HCT116 (cell line): Measurements from ENCODE around the gene PTPRC. TPM values are rescaled to one million over a fixed set of nuclear protein-coding genes. Genes with fewer than 3 reads are reported as not detected.

Source experiments
- ATAC-seq: fragments of 200-7000 bp; cut with Tn5 transposase; 2 replicates; pipeline ENCODE4 v1.9.1; 2020; ENCODE audit warnings: mild to moderate bottlenecking, moderate library complexity
- BruUV-seq: library from RNA; stranded (reverse); fragments of 400-500 nt; replicated peaks from 2 replicates; lab custom pipeline; 2021; lab: Mats Ljungman, UMichigan
- CTCF ChIA-PET: fragments of 300-600 bp; sonication (Branson Sonifier 250); formaldehyde crosslinking; loops from one replicate; lab custom pipeline; 2021; ENCODE audit warnings: antibody characterized with exemption; lab: Charles Lee
- POLR2A ChIA-PET: fragments of 300-600, 350-600 bp; sonication (Branson Sonifier 250); formaldehyde crosslinking; loops from one replicate; lab custom pipeline; 2021; ENCODE audit warnings: antibody characterized with exemption; lab: Charles Lee
- RAD21 ChIA-PET, 2 experiments: fragments of 300-600 bp; sonication (Branson Sonifier 250); formaldehyde crosslinking; loops; one replicate each; lab custom pipeline; 2023; ENCODE audit warnings: low total read pairs in 2 of 2; ENCODE audit not compliant: uncharacterized antibody in 2 of 2, unreplicated experiment in 2 of 2, low non-redundant PET in 1 of 2; lab: Charles Lee
- DNase-seq: peaks from one replicate; pipeline ENCODE4 v3.0.0-alpha.2; 2010; ENCODE audit warnings: low read depth, low spot score
- H2AFZ ChIP-seq: fragments of 200-600 bp; shearing (Covaris generic), sonication (generic); 2 replicates; pipeline ENCODE4 v1.6.1; 2017; ENCODE audit warnings: low read depth, mixed run types, mixed read lengths, antibody characterized with exemption, low read length; ENCODE audit not compliant: poor library complexity, severe bottlenecking
- H3K27ac ChIP-seq: 2 replicates; pipeline ENCODE4 v1.5.1; 2012; ENCODE audit warnings: low read depth, low read length
- H3K27me3 ChIP-seq: fragments of 200-600 bp; sonication (generic); 2 replicates; pipeline ENCODE4 v1.6.1; 2016; ENCODE audit warnings: mixed run types, low read length, mixed read lengths; ENCODE audit not compliant: insufficient read depth
- H3K36me3 ChIP-seq, 2 experiments: fragments of 200-500 bp in 1 of 2; fragments of 200-600 bp in 1 of 2; sonication (Bioruptor generic) in 1 of 2; sonication (generic) in 1 of 2; 2 replicates each; pipeline versions ENCODE4 v1.5.1 to v1.6.1; 2014 to 2016; ENCODE audit warnings: low read length in 2 of 2, inconsistent platforms in 1 of 2, mixed read lengths in 1 of 2, mixed run types in 1 of 2; ENCODE audit not compliant: insufficient read depth in 2 of 2, control insufficient read depth in 1 of 2
- H3K4me1 ChIP-seq, 2 experiments: fragments of 200-600 bp in 1 of 2; sonication (generic) in 1 of 2; 2 replicates each; pipeline versions ENCODE4 v1.5.1 to v1.6.1; 2012 to 2017; ENCODE audit warnings: low read length in 2 of 2, inconsistent platforms in 1 of 2, mild to moderate bottlenecking in 1 of 2, mixed read lengths in 1 of 2, mixed run types in 1 of 2, moderate library complexity in 1 of 2; ENCODE audit not compliant: insufficient read depth in 2 of 2, control insufficient read depth in 1 of 2
- H3K4me2 ChIP-seq: fragments of 200-600 bp; sonication (generic); 2 replicates; pipeline ENCODE4 v1.6.1; 2017; ENCODE audit warnings: mixed run types, low read length, mixed read lengths
- H3K4me3 ChIP-seq, 2 experiments: fragments of 200-600 bp in 1 of 2; sonication (generic) in 1 of 2; replicated peaks in 1 of 2; 2 replicates each; pipeline ENCODE4 v1.5.1; 2011 to 2016; ENCODE audit warnings: low read length in 2 of 2, control low read depth in 1 of 2, low read depth in 1 of 2, mild to moderate bottlenecking in 1 of 2, mixed read lengths in 1 of 2, mixed run types in 1 of 2
- H3K79me2 ChIP-seq: fragments of 200-600 bp; sonication (generic); 2 replicates; pipeline ENCODE4 v1.6.1; 2017; ENCODE audit warnings: mild to moderate bottlenecking, mixed run types, low read length, moderate library complexity, mixed read lengths; ENCODE audit not compliant: insufficient read depth
- H3K9ac ChIP-seq: fragments of 200-600 bp; sonication (generic); 2 replicates; pipeline ENCODE4 v1.6.1; 2016; ENCODE audit warnings: low read length, mixed read lengths
- H3K9me2 ChIP-seq: fragments of 200-600 bp; sonication (generic), shearing (Covaris generic); 2 replicates; pipeline ENCODE4 v1.6.1; 2017; ENCODE audit warnings: mixed run types, mild to moderate bottlenecking, moderate library complexity; ENCODE audit not compliant: insufficient read depth
- H3K9me3 ChIP-seq, 2 experiments: fragments of 200-500 bp in 1 of 2; fragments of 200-600 bp in 1 of 2; sonication (Bioruptor generic) in 1 of 2; sonication (generic) in 1 of 2; 2 replicates each; pipeline ENCODE4 v1.6.1; 2014 to 2017; ENCODE audit warnings: low read length in 2 of 2, mixed read lengths in 2 of 2, inconsistent platforms in 1 of 2, low read depth in 1 of 2, mild to moderate bottlenecking in 1 of 2, mixed run types in 1 of 2, moderate library complexity in 1 of 2; ENCODE audit not compliant: control insufficient read depth in 1 of 2, insufficient read depth in 1 of 2
- H4K20me1 ChIP-seq: fragments of 200-600 bp; sonication (generic), shearing (Covaris generic); 2 replicates; pipeline ENCODE4 v1.6.1; 2017; ENCODE audit warnings: mixed run types, mild to moderate bottlenecking, moderate library complexity; ENCODE audit not compliant: insufficient read depth
- CEBPB ChIP-seq: IDR thresholded peaks from 2 replicates; pipeline ENCODE4 v1.6.1; 2012; ENCODE audit warnings: low read depth
- EGR1 ChIP-seq: IDR thresholded peaks from 2 replicates; pipeline ENCODE4 v1.6.1; 2012; ENCODE audit warnings: low read depth
- EZH2phosphoT487 ChIP-seq: fragments of 200-600 bp; IDR thresholded peaks from 2 replicates; pipeline ENCODE4 v1.6.1; 2018; ENCODE audit warnings: antibody characterized with exemption, borderline replicate concordance
- FOSL1 ChIP-seq: IDR thresholded peaks from 2 replicates; pipeline ENCODE4 v1.6.1; 2012; ENCODE audit warnings: low read depth
- JUND ChIP-seq: IDR thresholded peaks from 2 replicates; pipeline ENCODE4 v1.6.1; 2012
- RAD21 ChIP-seq: IDR thresholded peaks from 2 replicates; pipeline ENCODE4 v1.6.1; 2012; ENCODE audit warnings: low read depth, mild to moderate bottlenecking
- REST ChIP-seq: IDR thresholded peaks from 2 replicates; pipeline ENCODE4 v1.6.1; 2012; ENCODE audit warnings: low read depth
- SIN3A ChIP-seq: IDR thresholded peaks from 2 replicates; pipeline ENCODE4 v1.6.1; 2012; ENCODE audit warnings: low read depth
- SRF ChIP-seq: IDR thresholded peaks from 2 replicates; pipeline ENCODE4 v1.6.1; 2012; ENCODE audit warnings: low read depth
- TCF7L2 ChIP-seq: IDR thresholded peaks from 2 replicates; pipeline ENCODE4 v1.7.0; 2011; ENCODE audit warnings: borderline replicate concordance, inconsistent platforms; ENCODE audit not compliant: insufficient read depth, insufficient read length; ENCODE audit errors: extremely low read depth
- YY1 ChIP-seq: IDR thresholded peaks from 2 replicates; pipeline ENCODE4 v1.6.1; 2011; ENCODE audit warnings: low read length, low read depth, moderate library complexity, mild to moderate bottlenecking; ENCODE audit not compliant: insufficient replicate concordance; ENCODE audit errors: extremely low read depth
- ZFX ChIP-seq: fragments of 450-650 bp; IDR thresholded peaks from 2 replicates; pipeline ENCODE4 v1.6.1; 2017
- ZNF274 ChIP-seq: fragments of 200-500 bp; sonication (Bioruptor generic); IDR thresholded peaks from 2 replicates; pipeline ENCODE4 v1.6.1; 2014; ENCODE audit warnings: mild to moderate bottlenecking, low read depth, low read length, inconsistent platforms
- intact Hi-C: fragments of 100-400 bp; cut with micrococcal nuclease; formaldehyde crosslinking; loops from 2 replicates; pipeline ENCODE4 v1.10.0; 2022
- total RNA-seq: library from RNA; stranded (reverse); gene quantifications from one replicate; pipeline ENCODE4 v1.2.1, GENCODE V29; 2021; ENCODE audit not compliant: unreplicated experiment

PTPRC gene
- total RNA-seq, 1 experiment from 2014 or later: 1.2 TPM

DNA sequence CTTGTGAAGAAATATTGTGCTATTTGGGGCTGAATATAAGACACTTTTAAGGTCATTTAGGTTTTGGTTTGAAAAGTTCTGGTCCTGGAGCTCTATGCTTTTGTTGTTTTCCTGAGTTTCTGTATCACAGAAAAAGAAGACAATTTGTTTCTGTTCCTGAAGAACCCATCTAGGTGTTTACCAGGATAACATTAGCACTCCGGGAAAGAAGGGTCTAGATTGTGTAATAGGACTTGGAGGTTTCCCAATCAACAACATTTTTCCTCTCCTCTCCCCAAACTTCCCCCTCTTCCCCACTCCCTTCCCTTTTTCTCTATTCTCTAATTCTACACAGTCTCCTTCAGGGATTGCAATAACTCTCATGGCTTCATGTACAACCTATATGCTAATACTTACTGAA lies 78.7 kb downstream of the PTPRC start (continued):
- TF ChIP-seq EZH2phosphoT487 (no peak), ZFX (no peak), TCF7L2 (no peak), CEBPB (no peak), FOSL1 (no peak), SRF (no peak)

DNA sequence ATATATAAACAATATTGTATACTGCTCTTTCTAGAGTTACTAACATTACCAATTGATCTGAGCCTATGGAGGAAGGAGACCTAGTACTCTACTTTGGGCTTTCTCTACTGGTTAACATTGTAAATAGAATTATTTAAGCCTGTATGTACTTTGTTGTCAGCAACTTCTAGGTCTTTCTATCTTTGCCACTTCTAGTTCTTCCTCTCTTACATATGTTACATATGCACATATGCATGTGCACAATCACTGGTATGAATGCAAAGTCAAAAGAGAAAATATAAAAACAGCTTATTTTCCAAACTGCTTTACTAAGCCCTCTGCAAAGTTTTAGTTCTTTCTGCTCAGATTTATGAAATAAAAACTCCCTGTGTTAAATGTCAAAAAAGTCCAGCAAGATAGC lies 84.3 kb downstream of the PTPRC start:
- intact Hi-C loops: no loop called here
- no peak for DNase-seq
- POLR2A ChIA-PET: no interaction called here
- TF ChIP-seq SRF (no peak), JUND (no peak), ZFX (no peak), ZNF274 (no peak), REST (no peak), YY1 (no peak), RAD21 (no peak), EZH2phosphoT487 (no peak), FOSL1 (no peak), EGR1 (no peak), CEBPB (no peak), SIN3A (no peak), TCF7L2 (no peak)
- TF ChIP-seq, all 23 proteins: peak for 0
- Histone ChIP-seq H3K9me3 (no peaks in the 10 kb centered on the region), H3K27me3 (no peaks in the 10 kb centered on the region), H3K9me2 (no peaks in the 10 kb centered on the region), H3K4me3 (no peak overlapping the region), H3K36me3 (no peaks in the 10 kb centered on the region), H4K20me1 (no peaks in the 10 kb centered on the region), H3K79me2 (no peaks in the 10 kb centered on the region), H2AFZ (no peak overlapping the region), H3K9ac (no peak overlapping the region), H3K4me1 (no peaks in the 10 kb centered on the region), H3K4me2 (no peak overlapping the region), H3K27ac (no peak overlapping the region)
- RAD21 ChIA-PET: no interaction called here
- no TSS peak for BruUV-seq
- CTCF ChIA-PET: no interaction called here
- no peak for ATAC-seq
